BLaER1 treated with 17β-estradiol and CSF1 and Interleukin-3, amounts not matched to agents 10 nM and 100 nM (cell line): Measurements from ENCODE around the gene TMEM50B.
A peak's percentile ranks its signal among the peaks of the same experiment; 100 is the strongest.

Experiments
- H3K27ac ChIP-seq, 11 experiments: shearing (Covaris generic); formaldehyde crosslinking; 2 replicates each; pipeline ENCODE4 v1.8.1; 2022
- H3K27me3 ChIP-seq, 11 experiments: shearing (Covaris generic); formaldehyde crosslinking; 2 replicates each; pipeline ENCODE4 v1.8.1; 2022
- H3K36me3 ChIP-seq, 11 experiments: shearing (Covaris generic); formaldehyde crosslinking; 2 replicates each; pipeline ENCODE4 v1.8.1; 2022
- H3K4me1 ChIP-seq, 10 experiments: shearing (Covaris generic); formaldehyde crosslinking; 2 replicates each; pipeline ENCODE4 v1.8.1; 2022
- H3K4me2 ChIP-seq, 11 experiments: shearing (Covaris generic); formaldehyde crosslinking; 2 replicates each; pipeline ENCODE4 v1.8.1; 2022
- H3K4me3 ChIP-seq, 10 experiments: shearing (Covaris generic); formaldehyde crosslinking; 2 replicates each; pipeline ENCODE4 v1.8.1; 2022
- H3K9ac ChIP-seq, 11 experiments: shearing (Covaris generic); formaldehyde crosslinking; 2 replicates each; pipeline ENCODE4 v1.8.1; 2022
- H3K9me3 ChIP-seq, 11 experiments: shearing (Covaris generic); formaldehyde crosslinking; replicated peaks in 1 of 11; 2 replicates each; pipeline ENCODE4 v1.8.1; 2022
- H4K20me1 ChIP-seq, 11 experiments: shearing (Covaris generic); formaldehyde crosslinking; 2 replicates each; pipeline ENCODE4 v1.8.1; 2022
- Cebpa-rat ChIP-seq, 11 experiments: shearing (Covaris generic); IDR thresholded peaks; 2 replicates each; pipeline ENCODE4 v1.8.1; 2022

Gene TMEM50B

GRCh38 chr21:33428669-33429068, 51.1 kb downstream of the TMEM50B start:
- no peak for TF ChIP-seq Cebpa-rat (IDR thresholded peaks at IDR 0.05)
- Histone ChIP-seq H3K9me3 (no peaks in the 10 kb centered on the region), H4K20me1 (peaks cover 0 to 99% (median 33%) of the 10 kb centered on the region in 11 experiments; a peak in 15 of 22 replicates), H3K27me3 (no peaks in the 10 kb centered on the region), H3K27ac (peak overlapping the region; percentile 10 to 71 (median 35); a peak in 17 of 22 replicates), H3K36me3 (peaks cover 96 to 100% (median 99%) of the 10 kb centered on the region in 11 experiments), H3K9ac (peak overlapping the region in 9 of 11 experiments; percentile 8 to 51 (median 30); a peak in 14 of 22 replicates), H3K4me2 (peak overlapping the region; percentile 33 to 95 (median 62)), H3K4me3 (no peak overlapping the region), H3K4me1 (peaks cover 34 to 99% (median 58%) of the 10 kb centered on the region in 10 experiments)

DNA sequence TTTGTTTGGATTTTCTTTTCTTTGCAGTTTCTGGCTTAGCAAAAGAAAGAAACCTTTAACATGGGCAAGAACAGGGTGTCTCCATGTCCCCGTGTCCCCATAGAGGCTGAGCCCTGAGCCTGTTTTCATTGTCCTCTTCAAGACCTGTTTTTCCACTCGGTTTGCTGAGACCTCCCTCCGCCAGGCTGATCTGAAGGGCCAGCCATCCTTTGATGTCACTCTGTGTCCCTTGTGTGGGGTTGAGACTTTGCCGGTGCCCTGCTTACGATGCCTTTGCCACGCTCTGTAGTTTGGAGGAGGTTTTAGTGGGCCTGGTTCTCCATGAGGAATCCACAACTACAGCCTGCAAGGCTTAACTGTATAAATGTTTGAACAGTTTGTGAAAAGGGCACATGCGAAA, 52.7 kb downstream of the TMEM50B start:
- no peaks in the 10 kb centered on the region for H3K9me3 ChIP-seq
- 0 out of 22 replicates have a peak overlapping the region, but pooled peaks of 3 of the 11 experiments have one; percentile 1 to 16 (median 4) for H3K27ac ChIP-seq
- H3K9ac ChIP-seq = peak overlapping the region in 1 of 11 experiments; percentile 43; a peak in 2 of 22 replicates
- no peak overlapping the region for H3K4me3 ChIP-seq
- no peaks in the 10 kb centered on the region for H3K27me3 ChIP-seq
- H4K20me1 ChIP-seq = peaks cover 0 to 100% (median 40%) of the 10 kb centered on the region in 11 experiments; a peak in 15 of 22 replicates
- no peak for TF ChIP-seq Cebpa-rat (IDR thresholded peaks at IDR 0.05)
- H3K36me3 ChIP-seq = peaks cover 95 to 100% (median 100%) of the 10 kb centered on the region in 11 experiments
- peak overlapping the region in 1 of 11 experiments; percentile 71; a peak in 1 of 22 replicates for H3K4me2 ChIP-seq
- H3K4me1 ChIP-seq = peaks cover 20 to 83% (median 42%) of the 10 kb centered on the region in 10 experiments

DNA sequence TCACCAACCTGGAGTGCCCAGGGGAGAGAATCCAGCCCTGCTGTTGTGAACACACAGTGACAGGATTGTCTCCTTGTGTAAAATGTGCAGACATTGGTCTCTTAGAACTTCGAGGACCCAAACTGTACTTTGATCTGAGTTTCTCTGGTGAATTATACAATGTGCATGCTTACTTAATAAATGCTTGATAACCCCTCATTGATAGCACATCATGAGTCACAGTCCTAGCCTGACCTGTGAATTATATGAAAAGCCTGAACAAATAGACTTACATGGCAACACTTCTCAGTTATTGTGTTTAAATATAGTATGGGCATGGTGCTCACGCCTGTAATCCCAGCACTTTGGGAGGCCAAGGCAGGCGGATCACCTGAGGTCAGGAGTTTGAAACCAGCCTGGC, 53.9 kb downstream of the TMEM50B start:
- Histone ChIP-seq H3K4me1 (peaks cover 20 to 81% (median 32%) of the 10 kb centered on the region in 10 experiments), H3K27ac (peak overlapping the region in 1 of 11 experiments; percentile 22; a peak in 1 of 22 replicates), H3K9me3 (no peaks in the 10 kb centered on the region; a peak in 1 of 22 replicates), H3K36me3 (peaks cover 95 to 100% (median 100%) of the 10 kb centered on the region in 11 experiments), H3K27me3 (no peaks in the 10 kb centered on the region), H3K9ac (0 out of 22 replicates have a peak overlapping the region, but pooled peaks of 1 of the 11 experiments have one; percentile 13), H3K4me2 (peak overlapping the region in 1 of 11 experiments; percentile 31; a peak in 2 of 22 replicates), H3K4me3 (no peak overlapping the region), H4K20me1 (peaks cover 0 to 100% (median 51%) of the 10 kb centered on the region in 11 experiments; a peak in 16 of 22 replicates)
- TF ChIP-seq Cebpa-rat (IDR thresholded peaks at IDR 0.05) = no peak

GRCh38 chr21:33424214-33424613, 55.6 kb downstream of the TMEM50B start:
- Histone ChIP-seq H3K36me3 (peaks cover 96 to 100% (median 100%) of the 10 kb centered on the region in 11 experiments), H3K4me3 (no peak overlapping the region), H3K27me3 (no peaks in the 10 kb centered on the region), H3K4me1 (peaks cover 11 to 78% (median 20%) of the 10 kb centered on the region in 10 experiments), H3K27ac (no peak overlapping the region), H3K4me2 (no peak overlapping the region), H4K20me1 (peaks cover 0 to 100% (median 67%) of the 10 kb centered on the region in 11 experiments; a peak in 19 of 22 replicates), H3K9me3 (no peaks in the 10 kb centered on the region; a peak in 1 of 22 replicates), H3K9ac (no peak overlapping the region)
- TF ChIP-seq Cebpa-rat (IDR thresholded peaks at IDR 0.05) = no peak

GRCh38 chr21:33421713-33422393, 57.9 kb downstream of the TMEM50B start:
- Histone ChIP-seq H3K27me3 (no peaks in the 10 kb centered on the region), H3K4me1 (peaks cover 0 to 66% (median under 1%) of the 10 kb centered on the region in 10 experiments; a peak in 9 of 20 replicates), H4K20me1 (peaks cover 0 to 100% (median 78%) of the 10 kb centered on the region in 11 experiments; a peak in 20 of 22 replicates), H3K27ac (no peak overlapping the region), H3K36me3 (peaks cover 97 to 100% (median 100%) of the 10 kb centered on the region in 11 experiments), H3K9me3 (no peaks in the 10 kb centered on the region; a peak in 1 of 22 replicates), H3K9ac (no peak overlapping the region), H3K4me2 (no peak overlapping the region), H3K4me3 (no peak overlapping the region)
- no peak for TF ChIP-seq Cebpa-rat (IDR thresholded peaks at IDR 0.05)

DNA sequence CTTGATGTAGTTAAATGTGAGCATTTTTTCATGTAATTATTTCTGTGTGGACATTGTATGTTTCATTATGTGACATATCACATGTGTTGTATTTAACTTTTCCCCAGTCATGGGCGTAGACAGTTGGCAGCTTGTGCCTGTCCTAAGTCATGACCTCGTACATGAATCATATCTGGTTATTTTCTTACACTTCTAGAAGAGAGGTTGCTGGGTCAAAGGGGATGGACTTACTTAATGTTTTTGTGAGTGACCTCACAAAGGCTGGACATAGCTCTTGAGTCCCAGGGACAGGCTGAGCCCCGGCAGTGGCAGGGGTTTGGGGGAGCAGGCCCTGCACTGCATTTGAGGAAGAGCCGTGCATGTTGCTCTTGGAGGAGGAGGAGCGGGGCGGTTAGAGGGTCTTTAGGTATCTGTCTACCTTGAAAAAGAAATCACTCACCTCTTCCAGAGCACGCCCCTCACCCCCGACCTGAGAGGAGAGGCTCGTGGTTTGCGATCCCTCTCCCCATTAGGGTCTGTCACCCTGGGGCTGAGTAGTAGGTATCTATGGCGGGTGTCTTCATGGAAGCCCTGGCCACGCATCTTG, 60.1 kb downstream of the TMEM50B start:
- Histone ChIP-seq H3K4me1 (peaks cover 0 to 59% (median 0%) of the 10 kb centered on the region in 10 experiments; a peak in 6 of 20 replicates), H3K9ac (peak overlapping the region in 1 of 11 experiments; percentile 48; a peak in 2 of 22 replicates), H3K27ac (peak overlapping the region in 2 of 11 experiments; percentile 4 to 7; a peak in 2 of 22 replicates), H3K36me3 (peaks cover 98 to 100% (median 100%) of the 10 kb centered on the region in 11 experiments), H3K27me3 (no peaks in the 10 kb centered on the region), H3K4me3 (no peak overlapping the region), H3K9me3 (no peaks in the 10 kb centered on the region; a peak in 1 of 22 replicates), H4K20me1 (peaks cover 5 to 100% (median 86%) of the 10 kb centered on the region in 11 experiments), H3K4me2 (no peak overlapping the region)
- TF ChIP-seq Cebpa-rat (IDR thresholded peaks at IDR 0.05) = no peak

DNA sequence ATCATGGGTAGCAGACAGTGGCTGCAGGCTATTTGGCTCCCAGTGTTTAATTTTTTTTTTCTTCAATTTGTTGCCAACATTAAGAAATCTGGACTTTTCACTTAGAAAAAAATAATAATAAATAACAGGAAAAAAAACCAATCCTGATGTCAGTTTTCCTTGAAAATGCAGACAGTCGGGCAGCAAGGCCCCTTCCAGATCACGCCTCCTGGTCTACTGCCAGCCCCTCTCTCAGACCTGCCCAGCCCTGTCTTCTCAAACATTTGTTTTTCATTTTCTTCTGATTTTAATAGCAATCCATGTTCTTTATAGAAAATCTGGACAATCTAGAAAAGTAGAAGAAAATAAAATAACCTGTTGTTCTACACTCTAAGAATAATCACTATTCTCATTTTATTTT, 61.1 kb downstream of the TMEM50B start:
- no peak overlapping the region for H3K4me2 ChIP-seq
- peak overlapping the region in 1 of 11 experiments; percentile 10; a peak in 1 of 22 replicates for H3K27ac ChIP-seq
- 0 out of 22 replicates have a peak overlapping the region, but pooled peaks of 1 of the 11 experiments have one; percentile 7 for H3K9ac ChIP-seq

DNA sequence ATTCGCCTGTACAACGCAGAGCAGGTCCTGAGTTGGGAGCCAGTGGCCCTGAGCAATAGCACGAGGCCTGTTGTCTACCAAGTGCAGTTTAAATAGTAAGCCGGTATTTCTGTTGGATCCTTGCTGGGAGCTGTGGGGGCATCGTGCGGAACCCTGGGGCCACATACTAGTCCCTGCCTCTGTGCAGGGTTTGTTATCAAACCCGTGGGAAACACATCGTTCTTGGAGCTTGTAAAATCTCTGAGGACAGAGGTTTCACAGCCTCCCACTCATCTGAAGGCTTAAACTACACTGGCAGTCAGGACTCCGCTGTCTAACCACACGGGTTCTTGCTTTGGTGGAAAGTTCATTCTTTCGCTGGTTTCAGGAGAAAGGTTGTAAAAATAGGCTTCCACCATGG, 64.8 kb downstream of the TMEM50B start:
- Histone ChIP-seq H3K36me3 (peaks cover 88 to 100% (median 99%) of the 10 kb centered on the region in 11 experiments), H3K4me2 (peak overlapping the region in 2 of 11 experiments; percentile 96 to 97; a peak in 3 of 22 replicates), H3K4me3 (no peak overlapping the region), H3K9me3 (no peaks in the 10 kb centered on the region), H4K20me1 (peaks cover 49 to 100% (median 98%) of the 10 kb centered on the region in 11 experiments), H3K27ac (peak overlapping the region in 1 of 11 experiments; percentile 14; a peak in 2 of 22 replicates), H3K4me1 (peaks cover 14 to 77% (median 32%) of the 10 kb centered on the region in 10 experiments), H3K27me3 (no peaks in the 10 kb centered on the region), H3K9ac (peak overlapping the region in 2 of 11 experiments; percentile 8 to 64; a peak in 1 of 22 replicates)
- TF ChIP-seq Cebpa-rat (IDR thresholded peaks at IDR 0.05) = no peak

More for the DNA sequence above, 61.1 kb downstream of the TMEM50B start:
- Histone ChIP-seq H3K4me1 (peaks cover 0 to 59% (median under 1%) of the 10 kb centered on the region in 10 experiments; a peak in 6 of 20 replicates), H3K9me3 (no peaks in the 10 kb centered on the region; a peak in 1 of 22 replicates), H3K36me3 (peaks cover 98 to 100% (median 100%) of the 10 kb centered on the region in 11 experiments), H4K20me1 (peaks cover 14 to 100% (median 86%) of the 10 kb centered on the region in 11 experiments), H3K4me3 (no peak overlapping the region), H3K27me3 (no peaks in the 10 kb centered on the region)
- TF ChIP-seq Cebpa-rat (IDR thresholded peaks at IDR 0.05) = no peak
